PC-3 (cell line): ENCODE measurements around the gene C1QTNF6.

ENCODE experiments used
- CTCF ChIP-seq: fragments of 300-600 bp; sonication (generic); conservative IDR thresholded peaks from 2 replicates; pipeline ENCODE4 v1.5.1; 2017; ENCODE audit warnings: antibody characterized with exemption, low read depth, mild to moderate bottlenecking, low read length
- EZH2 ChIP-seq: fragments of 300-600 bp; sonication (generic); IDR thresholded peaks from one replicate; pipeline ENCODE4 v1.6.1; 2017; ENCODE audit warnings: antibody characterized with exemption, mild to moderate bottlenecking, low read length; ENCODE audit not compliant: unreplicated experiment

- TF ChIP-seq CTCF (no peak), EZH2 (no peak)
Observed at GRCh38 chr22:37160027-37160426, 28.0 kb downstream of the C1QTNF6 start.
